Mesenchymal stem cell (in vitro differentiated cells and primary cell): ENCODE data around the gene PTPRN2.

Source experiments
- DNase-seq: peaks from one replicate; pipeline ENCODE4 v3.0.0-alpha.2; 2013
- H2AFZ ChIP-seq: one replicate; pipeline ENCODE4 v1.6.1; 2013; ENCODE audit warnings: low read depth, mild to moderate bottlenecking, control low read depth, inconsistent platforms, low read length, moderate library complexity
- H2AK5ac ChIP-seq: 2 replicates; pipeline ENCODE4 v1.6.1; 2013; ENCODE audit warnings: low read length, moderate library complexity, mild to moderate bottlenecking, inconsistent platforms; ENCODE audit not compliant: severe bottlenecking
- H2BK120ac ChIP-seq: one replicate; pipeline ENCODE4 v1.6.1; 2013; ENCODE audit warnings: low read depth, mild to moderate bottlenecking, inconsistent platforms, low read length, moderate library complexity
- H2BK12ac ChIP-seq, 2 experiments: one replicate each; pipeline ENCODE4 v1.6.1; 2013; ENCODE audit warnings: inconsistent platforms in 2 of 2, low read length in 2 of 2, mild to moderate bottlenecking in 2 of 2, moderate library complexity in 2 of 2, control low read depth in 1 of 2
- H2BK15ac ChIP-seq: one replicate; pipeline ENCODE4 v1.6.1; 2013; ENCODE audit warnings: mild to moderate bottlenecking, low read depth, inconsistent platforms; ENCODE audit not compliant: poor library complexity, severe bottlenecking
- H2BK5ac ChIP-seq: 2 replicates; pipeline ENCODE4 v1.6.1; 2013; ENCODE audit warnings: low read depth, mild to moderate bottlenecking, low read length, control low read depth, inconsistent platforms; ENCODE audit not compliant: poor library complexity, severe bottlenecking
- H3K14ac ChIP-seq, 2 experiments: one replicate each; pipeline ENCODE4 v1.6.1; 2013; ENCODE audit warnings: inconsistent platforms in 2 of 2, low read length in 2 of 2, control low read depth in 1 of 2, mild to moderate bottlenecking in 1 of 2, moderate library complexity in 1 of 2
- H3K18ac ChIP-seq, 2 experiments: one replicate each; pipeline ENCODE4 v1.6.1; 2013; ENCODE audit warnings: inconsistent platforms in 2 of 2, low read length in 2 of 2, control low read depth in 1 of 2, low read depth in 1 of 2, mild to moderate bottlenecking in 1 of 2
- H3K23ac ChIP-seq, 2 experiments: one replicate each; pipeline ENCODE4 v1.6.1; 2013; ENCODE audit warnings: inconsistent platforms in 2 of 2, low read length in 2 of 2, mild to moderate bottlenecking in 2 of 2, moderate library complexity in 2 of 2, control low read depth in 1 of 2
- H3K27ac ChIP-seq: 2 replicates; pipeline ENCODE4 v1.5.1; 2013; ENCODE audit warnings: mild to moderate bottlenecking, moderate library complexity, low read length, control low read depth, inconsistent platforms; ENCODE audit not compliant: poor library complexity, severe bottlenecking
- H3K27me3 ChIP-seq, 2 experiments: 2 replicates each; pipeline versions ENCODE4 v1.6.1 to v1.7.0; 2013; ENCODE audit warnings: low read length in 2 of 2, mild to moderate bottlenecking in 2 of 2, moderate library complexity in 2 of 2, control low read depth in 1 of 2, inconsistent platforms in 1 of 2; ENCODE audit not compliant: control insufficient read depth in 1 of 2, insufficient read depth in 1 of 2
- H3K36me3 ChIP-seq, 2 experiments: 2 replicates each; pipeline versions ENCODE4 v1.6.1 to v1.7.0; 2013; ENCODE audit warnings: low read length in 2 of 2, control low read depth in 1 of 2, inconsistent platforms in 1 of 2, low read depth in 1 of 2, mild to moderate bottlenecking in 1 of 2; ENCODE audit not compliant: insufficient read depth in 2 of 2, control insufficient read depth in 1 of 2
- H3K4ac ChIP-seq, 2 experiments: one replicate each; pipeline ENCODE4 v1.6.1; 2013; ENCODE audit warnings: inconsistent platforms in 2 of 2, low read length in 2 of 2, mild to moderate bottlenecking in 2 of 2, moderate library complexity in 2 of 2, control low read depth in 1 of 2, low read depth in 1 of 2
- H3K4me1 ChIP-seq: 2 replicates; pipeline ENCODE4 v1.6.1; 2013; ENCODE audit warnings: low read depth, low read length, control low read depth; ENCODE audit not compliant: control insufficient read depth, insufficient read depth
- H3K4me2 ChIP-seq: 2 replicates; pipeline ENCODE4 v1.6.1; 2013; ENCODE audit warnings: low read length, mild to moderate bottlenecking, inconsistent platforms; ENCODE audit not compliant: poor library complexity, severe bottlenecking
- H3K4me3 ChIP-seq, 2 experiments: 2 replicates each; pipeline versions ENCODE4 v1.5.1 to v1.7.0; 2013; ENCODE audit warnings: low read length in 2 of 2, mild to moderate bottlenecking in 2 of 2, control low read depth in 1 of 2, low read depth in 1 of 2; ENCODE audit not compliant: insufficient read depth in 1 of 2
- H3K79me1 ChIP-seq: replicated peaks from 2 replicates; pipeline ENCODE4 v1.6.1; 2013; ENCODE audit warnings: mild to moderate bottlenecking, control low read depth, low read length, inconsistent platforms; ENCODE audit not compliant: poor library complexity, severe bottlenecking
- H3K9ac ChIP-seq: 2 replicates; pipeline ENCODE4 v1.7.0; 2013; ENCODE audit warnings: mild to moderate bottlenecking, low read length, moderate library complexity
- H3K9me3 ChIP-seq: 2 replicates; pipeline ENCODE4 v1.7.0; 2013; ENCODE audit warnings: mild to moderate bottlenecking, low read length; ENCODE audit not compliant: control insufficient read depth
- H4K8ac ChIP-seq: one replicate; pipeline ENCODE4 v1.6.1; 2013; ENCODE audit warnings: inconsistent platforms, mild to moderate bottlenecking, low read length, moderate library complexity
- H4K91ac ChIP-seq: one replicate; pipeline ENCODE4 v1.6.1; 2013; ENCODE audit warnings: mild to moderate bottlenecking, low read length, inconsistent platforms
- WGBS: methylation state at CpG from one replicate; pipeline ENCODE4 v1.1.7; 2013; ENCODE audit warnings: mixed read lengths; 5-methylcytosine and 5-hydroxymethylcytosine counted together

Gene PTPRN2

GRCh38 chr7:157827045-157827862, 760.4 kb downstream of the PTPRN2 start:
- Histone ChIP-seq H3K9ac (no peak overlapping the region), H3K9me3 (no peaks in the 10 kb centered on the region), H3K4ac (no peak overlapping the region), H3K23ac (no peak overlapping the region), H3K36me3 (no peaks in the 10 kb centered on the region), H2BK120ac (no peak overlapping the region), H2AFZ (no peak overlapping the region), H3K79me1 (no peaks in the 10 kb centered on the region), H2BK15ac (no peak overlapping the region), H3K18ac (no peak overlapping the region), H3K4me3 (peak overlapping the region in 1 of 2 experiments; percentile 1), H3K4me2 (no peak overlapping the region), H4K8ac (no peak overlapping the region), H3K27me3 (no peaks in the 10 kb centered on the region), H3K14ac (no peak overlapping the region), H2BK12ac (no peak overlapping the region), H2AK5ac (no peak overlapping the region), H3K4me1 (no peaks in the 10 kb centered on the region), H3K27ac (no peak overlapping the region), H4K91ac (no peak overlapping the region), H2BK5ac (no peak overlapping the region)
- 84% methylated on average over 19 of the region's 23 CpGs for WGBS
- DNase-seq, result no peak

GRCh38 chr7:157826566-157826965, 761.1 kb downstream of the PTPRN2 start:
- H4K91ac ChIP-seq, result no peak overlapping the region
- no peak overlapping the region for H2BK5ac ChIP-seq
- H3K27me3 ChIP-seq, result no peaks in the 10 kb centered on the region
- H2AFZ ChIP-seq, result no peak overlapping the region
- H3K23ac ChIP-seq, result no peak overlapping the region
- H2BK12ac ChIP-seq, result no peak overlapping the region
- no peak overlapping the region for H3K27ac ChIP-seq
- no peak overlapping the region for H3K9ac ChIP-seq
- DNase-seq, result no peak
- no peak overlapping the region for H3K4me3 ChIP-seq
- H3K18ac ChIP-seq, result no peak overlapping the region
- no peaks in the 10 kb centered on the region for H3K4me1 ChIP-seq
- H2BK15ac ChIP-seq, result no peak overlapping the region
- H3K36me3 ChIP-seq, result no peaks in the 10 kb centered on the region
- H3K9me3 ChIP-seq, result no peaks in the 10 kb centered on the region
- H3K4me2 ChIP-seq, result no peak overlapping the region
- H3K79me1 ChIP-seq, result no peaks in the 10 kb centered on the region
- WGBS, result 92% methylated on average over 17 of the region's 17 CpGs
- no peak overlapping the region for H2AK5ac ChIP-seq
- no peak overlapping the region for H4K8ac ChIP-seq
- H3K4ac ChIP-seq, result no peak overlapping the region
- no peak overlapping the region for H2BK120ac ChIP-seq
- no peak overlapping the region for H3K14ac ChIP-seq

- no peaks in the 10 kb centered on the region for H3K27me3 ChIP-seq
- H3K79me1 ChIP-seq, result no peaks in the 10 kb centered on the region
- H2AK5ac ChIP-seq, result no peak overlapping the region
- 66% methylated on average over 6 of the region's 6 CpGs for WGBS
- no peak overlapping the region for H3K4ac ChIP-seq
- H3K4me2 ChIP-seq, result no peak overlapping the region
- H3K14ac ChIP-seq, result no peak overlapping the region
- no peak overlapping the region for H2BK12ac ChIP-seq
- no peak for DNase-seq
- H2BK5ac ChIP-seq, result no peak overlapping the region
- H3K4me1 ChIP-seq, result no peaks in the 10 kb centered on the region
- H2BK15ac ChIP-seq, result no peak overlapping the region
- peaks cover 2% of the 10 kb centered on the region for H3K9me3 ChIP-seq
- H3K36me3 ChIP-seq, result no peaks in the 10 kb centered on the region
- H3K18ac ChIP-seq, result no peak overlapping the region
- H2AFZ ChIP-seq, result no peak overlapping the region
- no peak overlapping the region for H3K27ac ChIP-seq
- no peak overlapping the region for H3K4me3 ChIP-seq
- no peak overlapping the region for H4K8ac ChIP-seq
- H3K9ac ChIP-seq, result no peak overlapping the region
- no peak overlapping the region for H2BK120ac ChIP-seq
- H4K91ac ChIP-seq, result no peak overlapping the region
- H3K23ac ChIP-seq, result no peak overlapping the region
Observed at GRCh38 chr7:157825325-157825724, 762.3 kb downstream of the PTPRN2 start.

DNA sequence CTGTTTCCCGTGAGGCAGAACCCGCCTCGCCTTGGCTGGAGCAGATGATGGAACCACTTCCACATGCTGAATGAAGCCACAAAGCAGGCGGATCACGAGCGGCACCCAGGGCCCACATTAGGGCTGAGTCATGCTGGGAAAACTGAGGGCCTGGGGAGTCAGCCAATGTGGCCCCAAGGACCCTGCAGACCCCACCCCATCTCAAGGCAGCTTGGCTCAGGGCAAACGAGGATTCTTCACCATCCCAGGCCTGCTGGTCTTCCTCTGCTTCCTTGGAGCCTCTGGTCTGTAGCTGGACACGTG, 762.9 kb downstream of the PTPRN2 start:
- Histone ChIP-seq H3K27me3 (no peaks in the 10 kb centered on the region), H2BK12ac (no peak overlapping the region), H2AFZ (no peak overlapping the region)

More for the DNA sequence above, 762.9 kb downstream of the PTPRN2 start:
- DNase-seq, result no peak
- Histone ChIP-seq H3K18ac (no peak overlapping the region), H2BK5ac (no peak overlapping the region), H2AK5ac (no peak overlapping the region), H3K14ac (no peak overlapping the region), H3K9ac (no peak overlapping the region), H3K9me3 (peaks cover 3% of the 10 kb centered on the region), H3K36me3 (no peaks in the 10 kb centered on the region), H3K4me3 (no peak overlapping the region), H3K4ac (no peak overlapping the region), H3K4me2 (no peak overlapping the region), H2BK120ac (no peak overlapping the region), H4K8ac (no peak overlapping the region), H3K27ac (no peak overlapping the region), H3K23ac (no peak overlapping the region), H3K79me1 (no peaks in the 10 kb centered on the region), H3K4me1 (no peaks in the 10 kb centered on the region), H2BK15ac (no peak overlapping the region), H4K91ac (no peak overlapping the region)
- 71% methylated on average over 8 of the region's 8 CpGs for WGBS
